Omental fat pad (tissue), 4 donors: Measurements from ENCODE around the gene TNFRSF19. TPM values are rescaled to one million over a fixed set of nuclear protein-coding genes. Genes with fewer than 3 reads are reported as not detected.

ENCODE experiments used
- ATAC-seq: fragments of 150-250 bp; one replicate; pipeline ENCODE4 v1.9.1; 2016; ENCODE audit warnings: mild to moderate bottlenecking, moderate library complexity; ENCODE audit not compliant: low FRiP score
- DNase-seq: peaks from one replicate; pipeline ENCODE4 v3.0.0-alpha.2; 2019; ENCODE audit warnings: low spot score
- CTCF ChIP-seq, 3 donors: fragments of 450-650 bp; IDR thresholded peaks; one replicate each; pipeline ENCODE4 v1.5.1; 2016 to 2017; ENCODE audit warnings: antibody characterized with exemption in 3 of 3, mild to moderate bottlenecking in 3 of 3, moderate library complexity in 2 of 3
- total RNA-seq, 4 donors: library from RNA; depleted of rRNA; stranded (reverse); fragments of >200 nt; gene quantifications; one replicate each; pipeline ENCODE4 v1.1.0, GENCODE V29; 2016

Gene TNFRSF19
- total RNA-seq, 4 donors from 2014 or later: 1.3 to 6.5 (median 2.8) TPM

- ATAC-seq (no peak), DNase-seq (no peak)
- TF ChIP-seq CTCF (IDR thresholded peaks at IDR 0.05): no peak
These were observed 56.5 kb downstream of the TNFRSF19 start for GRCh38 chr13:23626700-23627099.

GRCh38 chr13:23627410-23627809 is 57.2 kb downstream of the TNFRSF19 start:
- no peak for ATAC-seq
- no peak for DNase-seq

GRCh38 chr13:23628250-23628649 is 58.0 kb downstream of the TNFRSF19 start:
- ATAC-seq (no peak), DNase-seq (no peak)
- no peak for TF ChIP-seq CTCF (IDR thresholded peaks at IDR 0.05)

More at GRCh38 chr13:23627410-23627809, 57.2 kb downstream of the TNFRSF19 start:
- no peak for TF ChIP-seq CTCF (IDR thresholded peaks at IDR 0.05)

- DNase-seq (no peak), ATAC-seq (peak; percentile 41)
- no peak for TF ChIP-seq CTCF (IDR thresholded peaks at IDR 0.05)
These were observed 58.8 kb downstream of the TNFRSF19 start for GRCh38 chr13:23628765-23629565.

GRCh38 chr13:23629566-23630272 is 59.5 kb downstream of the TNFRSF19 start:
- no peak for TF ChIP-seq CTCF (IDR thresholded peaks at IDR 0.05)
- no peak for ATAC-seq
- no peak for DNase-seq

GRCh38 chr13:23630349-23631093 is 60.3 kb downstream of the TNFRSF19 start:
- no peak for TF ChIP-seq CTCF (IDR thresholded peaks at IDR 0.05)
- DNase-seq: no peak
- ATAC-seq: no peak
